ENCODE data around the gene FUCA1. TPM values are rescaled to one million over a fixed set of nuclear protein-coding genes. Genes with fewer than 3 reads are reported as not detected.
"Not testable (repeated sequence)": the region's sequence is repeated elsewhere in the genome, so short reads cannot be mapped to it uniquely, and the experiment has no call there.

The FUCA1 gene
- total and polyA plus RNA-seq, 5 donors, result 15.5 to 22.1 (median 19.0) TPM

DNA sequence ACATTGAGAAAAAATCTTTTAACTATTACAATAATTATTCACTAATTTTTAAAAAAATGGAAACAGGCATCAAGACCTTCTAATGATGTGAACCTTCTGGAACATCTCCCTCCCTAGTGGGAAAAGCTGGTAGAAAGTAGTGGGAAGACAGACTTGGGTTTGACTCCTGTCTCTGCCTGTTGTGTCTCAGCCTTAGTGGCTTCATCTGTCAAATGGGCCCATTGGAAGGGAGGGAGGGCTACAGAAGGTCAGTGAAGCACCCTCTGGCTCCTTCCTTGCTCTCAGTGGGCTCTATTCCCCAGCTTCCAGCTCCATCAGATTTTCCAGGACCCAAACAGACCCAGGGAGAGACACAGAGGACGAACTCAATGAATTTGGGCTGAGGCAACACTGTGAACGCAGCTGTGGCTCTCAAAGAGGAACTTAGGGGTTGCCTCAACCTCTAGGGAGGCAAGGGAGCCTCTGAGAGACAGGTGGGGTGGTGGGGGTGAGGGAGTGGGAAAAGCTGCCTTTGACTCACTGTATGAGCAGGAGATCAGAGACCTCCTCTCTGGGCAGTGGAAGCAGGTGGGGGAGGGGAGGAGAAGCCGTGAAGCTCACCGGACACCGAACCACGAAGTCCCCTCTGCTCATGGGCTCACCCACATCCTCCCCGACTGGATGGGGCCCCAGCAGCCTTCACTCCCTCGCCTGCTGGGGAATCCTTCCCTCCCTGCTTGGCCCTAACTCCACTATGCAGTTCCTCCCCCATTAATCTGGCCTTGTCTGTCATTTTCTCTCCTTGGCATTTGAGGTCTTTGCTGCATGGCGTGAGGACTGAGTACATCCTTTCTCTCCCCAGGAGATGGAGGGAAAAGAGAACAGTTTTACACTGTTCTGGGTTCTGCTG is 40.6 kb upstream of the FUCA1 start:
- H3K27me3 ChIP-seq (ENCODE audit: control insufficient read depth, insufficient read depth), result no peaks in the 10 kb centered on the region

DNA sequence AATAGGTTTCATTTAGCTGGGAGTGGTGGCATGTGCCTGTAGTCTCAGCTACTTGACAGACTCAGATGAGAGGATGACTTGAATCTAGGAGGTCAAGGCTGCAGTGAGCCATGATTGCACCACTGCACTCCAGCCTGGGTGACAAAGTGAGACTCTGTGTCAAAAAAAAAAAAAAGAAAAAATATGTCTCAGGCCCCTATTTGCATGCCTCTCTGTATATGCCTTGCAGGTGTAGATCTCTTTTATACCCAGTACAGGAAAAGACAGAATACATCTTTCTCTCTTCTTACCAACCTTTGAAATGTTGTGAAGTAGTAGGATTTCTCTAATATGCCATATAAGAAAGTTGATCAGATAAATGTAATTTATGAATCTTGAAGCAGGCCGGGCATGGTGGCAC is 38.6 kb upstream of the FUCA1 start:
- Histone ChIP-seq H3K9me3 (ENCODE audit: control insufficient read depth, low read length) (no peaks in the 10 kb centered on the region), H3K4me3 (ENCODE audit: low read length) (no peak overlapping the region), H3K27me3 (ENCODE audit: control insufficient read depth, insufficient read depth) (no peaks in the 10 kb centered on the region), H3K27ac (ENCODE audit: low read length) (no peak overlapping the region), H3K4me1 (ENCODE audit: control insufficient read depth, insufficient read depth, low read length) (no peaks in the 10 kb centered on the region)
- ATAC-seq (no peak), DNase-seq (no peak)
- WGBS, result 86% methylated on average over 1 of the region's 1 CpG
- intact Hi-C loops (cut with DNase I), result no loop called here

More for the DNA sequence above, 40.6 kb upstream of the FUCA1 start:
- no peak overlapping the region for H3K27ac ChIP-seq (ENCODE audit: low read length)
- 31% methylated on average over 9 of the region's 9 CpGs for WGBS
- DNase-seq (peak in 1 of 3 donors; percentile 60), ATAC-seq (peak; percentile 39 to 46)
- H3K4me1 ChIP-seq (ENCODE audit: control insufficient read depth, insufficient read depth, low read length), result no peaks in the 10 kb centered on the region
- intact Hi-C loops (cut with DNase I), result no loop called here
- H3K9me3 ChIP-seq (ENCODE audit: control insufficient read depth, low read length), result no peaks in the 10 kb centered on the region
- no peak overlapping the region for H3K4me3 ChIP-seq (ENCODE audit: low read length)

DNA sequence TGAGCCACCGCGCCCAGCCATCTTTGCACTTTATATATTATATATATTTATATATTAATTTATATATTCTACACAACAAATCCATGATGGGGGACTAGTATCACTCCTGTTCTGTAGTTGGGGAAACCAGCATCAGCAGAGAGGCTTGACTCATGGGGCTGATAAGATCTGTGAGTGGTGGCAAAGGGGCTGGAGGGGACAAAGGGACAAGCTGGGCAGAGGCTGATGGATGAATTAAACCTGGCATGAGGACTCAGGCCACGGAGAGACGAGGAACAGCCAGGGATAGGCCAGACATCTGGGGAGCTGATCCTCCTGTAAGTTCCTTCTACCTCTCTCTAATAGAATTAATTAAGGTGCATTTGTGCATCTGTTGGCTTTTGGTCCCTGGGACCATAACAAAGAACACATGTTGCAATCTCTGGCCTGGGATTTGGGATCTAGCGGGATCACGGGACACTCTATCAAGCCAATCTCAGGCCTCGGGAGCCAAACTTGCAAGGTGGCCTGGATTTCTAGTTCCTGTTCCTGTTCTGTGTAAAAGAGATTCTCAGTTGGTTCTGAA is 37.5 kb upstream of the FUCA1 start:
- no peaks in the 10 kb centered on the region for H3K27me3 ChIP-seq (ENCODE audit: control insufficient read depth, insufficient read depth)
- intact Hi-C loops (cut with DNase I), result no loop called here
- whole genome bisulfite sequencing, result 85% methylated on average over 7 of the region's 7 CpGs

DNA sequence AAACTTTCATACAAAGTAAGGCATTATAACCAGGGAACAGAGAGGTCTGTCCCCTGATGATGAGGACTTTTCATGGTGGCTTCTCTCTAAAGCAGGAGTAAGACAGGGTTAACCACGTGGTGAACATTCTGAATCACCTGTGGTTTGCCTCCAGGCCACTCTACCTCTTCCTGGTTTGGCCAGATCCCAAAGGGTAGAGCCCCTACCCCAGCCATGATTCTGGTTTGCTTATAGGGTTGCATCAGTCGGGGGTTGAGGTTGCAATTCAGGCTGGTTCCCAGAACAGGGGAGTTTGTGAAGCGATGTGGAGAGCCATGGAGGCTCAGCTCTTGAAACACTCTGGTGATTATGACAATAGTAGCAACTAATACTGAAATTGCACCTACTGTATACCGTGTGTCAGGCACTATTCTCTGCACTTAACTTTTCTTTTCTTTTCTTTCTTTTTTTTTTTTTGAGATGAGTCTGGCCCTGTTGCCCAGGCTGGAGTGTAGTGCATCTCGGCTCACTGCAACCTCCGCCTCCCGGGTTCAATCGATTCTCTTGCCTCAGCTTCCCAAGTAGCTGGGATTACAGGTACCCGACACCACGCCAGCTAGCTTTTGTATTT is 36.8 kb upstream of the FUCA1 start:
- Histone ChIP-seq H3K4me3 (ENCODE audit: low read length) (no peak overlapping the region), H3K27me3 (ENCODE audit: control insufficient read depth, insufficient read depth) (no peaks in the 10 kb centered on the region), H3K4me1 (ENCODE audit: control insufficient read depth, insufficient read depth, low read length) (no peaks in the 10 kb centered on the region), H3K27ac (ENCODE audit: low read length) (no peak overlapping the region), H3K9me3 (ENCODE audit: control insufficient read depth, low read length) (no peaks in the 10 kb centered on the region)
- WGBS, result 82% methylated on average over 10 of the region's 10 CpGs
- ATAC-seq (no peak), DNase-seq (no peak)
- intact Hi-C loops (cut with DNase I), result no loop called here

More for the DNA sequence above, 37.5 kb upstream of the FUCA1 start:
- no peaks in the 10 kb centered on the region for H3K9me3 ChIP-seq (ENCODE audit: control insufficient read depth, low read length)
- H3K27ac ChIP-seq (ENCODE audit: low read length), result no peak overlapping the region
- ATAC-seq (no peak), DNase-seq (no peak)
- no peaks in the 10 kb centered on the region for H3K4me1 ChIP-seq (ENCODE audit: control insufficient read depth, insufficient read depth, low read length)
- H3K4me3 ChIP-seq (ENCODE audit: low read length), result no peak overlapping the region

DNA sequence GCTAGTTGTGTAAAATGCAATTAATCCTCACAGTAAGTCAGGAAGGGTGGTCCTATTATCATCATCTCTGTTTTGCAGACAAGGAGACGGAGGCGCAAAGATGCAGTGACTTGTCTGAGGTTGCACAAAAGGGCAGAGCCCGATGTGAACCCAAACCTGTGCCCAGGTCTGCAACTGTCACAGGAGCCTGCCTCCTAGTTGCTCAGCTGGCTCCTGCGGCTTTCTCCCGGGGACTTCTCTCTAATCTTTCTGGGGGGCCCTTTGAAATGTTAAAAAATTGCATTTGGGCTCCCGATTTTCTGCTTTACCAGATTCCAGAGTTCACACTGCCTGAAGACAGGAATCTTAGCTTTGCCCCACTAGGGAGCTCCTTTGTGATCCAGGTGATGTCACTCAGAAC is 35.7 kb upstream of the FUCA1 start:
- H3K27me3 ChIP-seq (ENCODE audit: control insufficient read depth, insufficient read depth), result no peaks in the 10 kb centered on the region
- intact Hi-C loops (cut with DNase I), result no loop called here
- no peaks in the 10 kb centered on the region for H3K9me3 ChIP-seq (ENCODE audit: control insufficient read depth, low read length)
- ATAC-seq (no peak), DNase-seq (no peak)
- H3K4me3 ChIP-seq (ENCODE audit: low read length), result no peak overlapping the region
- 58% methylated on average over 6 of the region's 6 CpGs for WGBS
- H3K27ac ChIP-seq (ENCODE audit: low read length), result no peak overlapping the region
- H3K4me1 ChIP-seq (ENCODE audit: control insufficient read depth, insufficient read depth, low read length), result no peaks in the 10 kb centered on the region

DNA sequence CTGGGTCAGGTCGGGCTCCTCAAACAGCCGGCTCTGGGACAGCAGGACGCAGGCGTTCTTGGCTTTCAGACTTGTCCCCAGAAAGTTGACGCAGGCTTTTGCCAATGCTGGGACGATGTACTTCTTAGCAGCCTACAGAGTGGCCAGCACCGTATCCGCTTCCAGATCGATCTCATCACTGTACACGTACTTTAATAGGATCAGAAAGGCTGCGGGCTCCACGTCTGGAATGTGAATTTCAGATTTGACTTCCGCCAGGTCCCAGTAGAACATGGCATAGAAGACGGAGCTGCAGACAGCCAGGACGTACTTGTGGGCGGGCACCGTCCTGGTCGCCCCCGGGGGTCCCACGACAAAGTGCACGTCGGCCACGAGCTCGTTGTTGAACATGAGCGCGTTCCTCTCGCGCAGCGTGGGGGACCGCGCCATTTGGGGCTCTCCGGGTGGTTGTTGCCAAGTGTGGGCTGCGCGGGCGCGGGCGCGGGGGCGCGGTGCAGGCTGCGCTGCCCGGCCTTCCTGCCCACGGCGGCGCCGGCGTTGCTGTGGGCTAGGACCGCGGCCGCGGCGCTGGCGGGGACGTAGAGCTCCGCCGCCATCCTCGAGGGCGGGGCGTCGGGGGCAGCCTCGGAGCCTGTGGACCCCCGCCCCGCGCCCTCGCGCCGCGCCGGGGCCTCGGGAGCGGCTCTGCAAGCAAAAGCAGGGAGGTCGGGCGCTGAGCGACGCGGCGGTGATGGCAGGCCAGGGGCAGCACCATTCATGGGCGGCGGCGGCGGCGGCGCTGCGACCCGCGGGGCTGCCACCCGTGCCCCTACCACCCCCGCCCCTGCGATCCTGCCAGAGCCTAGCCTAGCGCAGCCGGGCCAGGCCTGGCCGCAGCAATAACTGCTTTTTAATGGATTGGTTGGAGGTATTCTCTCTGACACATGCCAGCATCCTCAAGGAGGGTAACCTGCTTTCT is 34.5 kb upstream of the FUCA1 start:
- no peaks in the 10 kb centered on the region for H3K4me1 ChIP-seq (ENCODE audit: control insufficient read depth, insufficient read depth, low read length)
- H3K27ac ChIP-seq (ENCODE audit: low read length), result no peak overlapping the region
- intact Hi-C loops (cut with DNase I), result no loop called here
- peak; percentile 45 to 65 for ATAC-seq
- WGBS, result 15% methylated on average over 92 of the region's 92 CpGs
- peak overlapping the region; percentile 33 for H3K4me3 ChIP-seq (ENCODE audit: low read length)
- DNase-seq, result peak in 1 of 3 donors; percentile 55
- H3K27me3 ChIP-seq (ENCODE audit: control insufficient read depth, insufficient read depth), result no peaks in the 10 kb centered on the region
- no peaks in the 10 kb centered on the region for H3K9me3 ChIP-seq (ENCODE audit: control insufficient read depth, low read length)

DNA sequence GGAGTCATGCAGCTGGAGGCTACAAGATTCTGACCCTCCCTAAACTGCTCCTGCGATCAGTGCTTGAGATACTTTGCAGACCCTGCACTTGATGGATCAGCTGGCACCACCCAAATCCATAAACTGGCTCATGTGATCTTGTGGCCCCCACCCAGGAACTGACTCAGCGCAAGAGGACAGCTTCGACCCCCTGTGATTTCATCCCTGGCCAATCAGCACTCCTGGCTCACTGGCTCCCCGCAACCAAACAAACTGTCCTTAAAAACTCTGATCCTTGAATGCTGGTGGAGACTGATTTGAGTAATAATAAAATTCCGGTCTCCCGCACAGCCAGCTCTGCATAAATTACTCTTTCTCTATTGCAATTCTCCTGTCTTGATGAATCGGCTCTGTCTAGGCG is 31.9 kb upstream of the FUCA1 start:
- H3K27ac ChIP-seq (ENCODE audit: low read length); H3K4me3 ChIP-seq (ENCODE audit: low read length); intact Hi-C loops (cut with DNase I); H3K4me1 ChIP-seq (ENCODE audit: control insufficient read depth, insufficient read depth, low read length); DNase-seq; H3K27me3 ChIP-seq (ENCODE audit: control insufficient read depth, insufficient read depth); ATAC-seq; H3K9me3 ChIP-seq (ENCODE audit: control insufficient read depth, low read length): not testable (repeated sequence)
- WGBS, result 63% methylated on average over 8 of the region's 8 CpGs

DNA sequence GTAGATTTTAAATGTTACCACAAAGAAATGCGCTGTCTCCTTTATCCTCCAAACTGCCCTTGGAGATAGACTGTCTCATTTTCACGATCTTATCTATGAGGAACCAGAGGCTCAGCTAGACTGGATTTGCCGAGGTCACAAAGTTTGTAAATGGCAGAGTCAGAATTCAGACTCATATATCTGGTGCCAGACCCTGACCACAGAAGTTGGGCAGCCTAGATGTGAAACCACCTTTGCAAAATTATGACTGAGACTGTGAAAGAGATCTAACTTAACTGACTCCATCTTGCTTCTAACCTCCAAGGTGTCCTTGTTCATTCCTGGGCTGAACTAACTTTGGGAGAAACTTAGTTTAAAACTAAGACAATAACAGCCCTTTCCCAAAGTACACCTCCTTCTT is 31.0 kb upstream of the FUCA1 start:
- H3K4me3 ChIP-seq (ENCODE audit: low read length), result no peak overlapping the region
- H3K27me3 ChIP-seq (ENCODE audit: control insufficient read depth, insufficient read depth), result no peaks in the 10 kb centered on the region
- ATAC-seq, result no peak
- intact Hi-C loops (cut with DNase I), result no loop called here
- H3K4me1 ChIP-seq (ENCODE audit: control insufficient read depth, insufficient read depth, low read length), result no peaks in the 10 kb centered on the region
- no peak for DNase-seq
- 60% methylated on average over 3 of the region's 3 CpGs for WGBS
- no peaks in the 10 kb centered on the region for H3K9me3 ChIP-seq (ENCODE audit: control insufficient read depth, low read length)
- H3K27ac ChIP-seq (ENCODE audit: low read length), result no peak overlapping the region

DNA sequence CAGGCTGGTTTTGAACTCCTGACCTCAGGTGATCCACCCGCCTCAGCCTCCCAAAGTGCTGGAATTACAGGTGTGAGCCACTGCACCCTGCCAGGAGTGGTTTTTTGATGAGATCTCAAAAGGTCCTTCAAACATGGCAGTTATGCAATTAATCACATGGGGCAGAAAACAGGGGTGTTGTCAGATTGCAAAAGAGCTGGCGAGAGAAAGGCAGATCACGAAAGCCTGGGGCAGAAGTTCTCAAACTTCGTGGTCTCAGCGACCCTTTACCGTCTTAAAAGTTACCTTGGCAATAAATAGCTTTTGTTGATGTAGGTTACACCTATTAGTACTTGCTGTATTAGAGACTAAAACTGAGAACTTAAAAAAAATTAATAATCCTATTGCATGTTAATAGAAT is 29.0 kb upstream of the FUCA1 start:
- no peak for ATAC-seq

DNA sequence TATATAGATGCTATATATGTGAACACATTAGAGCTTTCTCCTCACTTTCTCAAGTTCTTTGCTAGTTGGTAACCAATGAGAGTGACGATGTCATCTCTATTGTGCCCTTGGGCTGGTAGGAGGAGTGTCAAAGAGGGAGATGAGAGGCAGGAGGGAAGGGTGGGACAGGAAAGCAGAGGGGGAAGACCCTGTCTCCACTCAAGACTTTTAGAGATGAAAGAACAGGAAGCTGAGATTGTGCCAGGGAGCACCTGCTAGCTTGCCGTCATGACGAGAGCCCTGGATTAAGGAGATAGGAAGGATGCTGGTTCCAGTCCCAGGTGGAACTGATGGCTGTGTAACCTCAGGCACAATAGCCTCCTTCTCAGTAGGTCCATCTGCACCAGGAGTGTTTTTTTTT is 28.4 kb upstream of the FUCA1 start:
- H3K4me3 ChIP-seq (ENCODE audit: low read length), result no peak overlapping the region
- no peak for ATAC-seq
- whole genome bisulfite sequencing, result 39% methylated on average over 3 of the region's 3 CpGs
- no peak for DNase-seq
- H3K4me1 ChIP-seq (ENCODE audit: control insufficient read depth, insufficient read depth, low read length), result no peaks in the 10 kb centered on the region
- H3K9me3 ChIP-seq (ENCODE audit: control insufficient read depth, low read length), result no peaks in the 10 kb centered on the region
- no peak overlapping the region for H3K27ac ChIP-seq (ENCODE audit: low read length)
- intact Hi-C loops (cut with DNase I), result no loop called here
- no peaks in the 10 kb centered on the region for H3K27me3 ChIP-seq (ENCODE audit: control insufficient read depth, insufficient read depth)

More for the DNA sequence above, 29.0 kb upstream of the FUCA1 start:
- DNase-seq, result no peak
- no peaks in the 10 kb centered on the region for H3K9me3 ChIP-seq (ENCODE audit: control insufficient read depth, low read length)
- intact Hi-C loops (cut with DNase I), result no loop called here
- WGBS, result 78% methylated on average over 6 of the region's 6 CpGs
- H3K4me3 ChIP-seq (ENCODE audit: low read length), result no peak overlapping the region
- H3K4me1 ChIP-seq (ENCODE audit: control insufficient read depth, insufficient read depth, low read length), result no peaks in the 10 kb centered on the region
- no peak overlapping the region for H3K27ac ChIP-seq (ENCODE audit: low read length)
- H3K27me3 ChIP-seq (ENCODE audit: control insufficient read depth, insufficient read depth), result no peaks in the 10 kb centered on the region

All from right cardiac atrium (tissue), 5 donors.